Activated T-cell treated with anti-CD3 and anti-CD28 coated beads, Interleukin-2, amount 50 U/mL, for 24 hours (primary cell): ENCODE measurements around the gene PKD2L2.
A peak's percentile ranks its signal among the peaks of the same experiment; 100 is the strongest.
"Not testable (repeated sequence)": the region's sequence is repeated elsewhere in the genome, so short reads cannot be mapped to it uniquely, and the experiment has no call there.

Experiments used
- DNase-seq: peaks from one replicate; pipeline ENCODE4 v3.0.0-alpha.2; 2020
- H3K27ac Mint-ChIP-seq: 2 replicates; pipeline ENCODE4 v1.8.0; 2020; ENCODE audit warnings: mild to moderate bottlenecking, mixed read lengths
- H3K27me3 Mint-ChIP-seq: 2 replicates; pipeline ENCODE4 v1.8.0; 2020; ENCODE audit warnings: mixed read lengths
- H3K36me3 Mint-ChIP-seq: 2 replicates; pipeline ENCODE4 v1.8.0; 2020; ENCODE audit warnings: low read depth, mixed read lengths
- H3K4me1 Mint-ChIP-seq: 2 replicates; pipeline ENCODE4 v1.8.0; 2020; ENCODE audit warnings: low read depth, mixed read lengths
- H3K4me3 Mint-ChIP-seq: 2 replicates; pipeline ENCODE4 v1.8.0; 2020; ENCODE audit warnings: mild to moderate bottlenecking, moderate library complexity, mixed read lengths
- H3K9me3 Mint-ChIP-seq: 2 replicates; pipeline ENCODE4 v1.8.0; 2020; ENCODE audit warnings: mixed read lengths

The PKD2L2 gene

GRCh38 chr5:137959488-137959887 is 70.2 kb downstream of the PKD2L2 start:
- Mint-ChIP-seq H3K27ac (no peak overlapping the region), H3K4me3 (no peak overlapping the region), H3K9me3 (no peaks in the 10 kb centered on the region), H3K27me3 (no peaks in the 10 kb centered on the region), H3K36me3 (peaks cover 72% of the 10 kb centered on the region), H3K4me1 (no peaks in the 10 kb centered on the region)
- DNase-seq: no peak

- no peak overlapping the region for H3K27ac Mint-ChIP-seq
- H3K4me1 Mint-ChIP-seq: no peaks in the 10 kb centered on the region
- peaks cover 73% of the 10 kb centered on the region for H3K36me3 Mint-ChIP-seq
- no peak overlapping the region for H3K4me3 Mint-ChIP-seq
- H3K9me3 Mint-ChIP-seq: no peaks in the 10 kb centered on the region
- DNase-seq: no peak
- no peaks in the 10 kb centered on the region for H3K27me3 Mint-ChIP-seq
These were observed 70.9 kb downstream of the PKD2L2 start for GRCh38 chr5:137960141-137960540.

- Mint-ChIP-seq H3K36me3 (peaks cover 76% of the 10 kb centered on the region), H3K4me3 (no peak overlapping the region), H3K4me1 (no peaks in the 10 kb centered on the region), H3K27ac (no peak overlapping the region), H3K9me3 (no peaks in the 10 kb centered on the region), H3K27me3 (no peaks in the 10 kb centered on the region)
- DNase-seq: no peak
These were observed 71.6 kb downstream of the PKD2L2 start for GRCh38 chr5:137960819-137961218.

DNA sequence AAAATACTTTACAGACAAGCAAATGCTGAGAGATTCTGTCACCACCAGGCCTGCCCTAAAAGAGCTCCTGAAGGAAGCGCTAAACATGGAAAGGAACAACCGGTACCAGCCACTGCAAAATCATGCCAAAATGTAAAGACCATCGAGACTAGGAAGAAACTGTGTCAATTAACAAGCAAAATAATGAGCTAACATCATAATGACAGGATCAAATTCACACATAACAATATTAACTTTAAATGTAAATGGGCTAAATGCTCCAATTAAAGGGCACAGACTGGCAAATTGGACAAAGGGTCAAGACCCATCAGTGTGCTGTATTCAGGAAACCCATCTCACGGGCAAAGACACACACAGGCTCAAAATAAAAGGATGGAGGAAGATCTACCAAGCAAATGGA is 81.1 kb downstream of the PKD2L2 start:
- DNase-seq, H3K27ac Mint-ChIP-seq, H3K4me3 Mint-ChIP-seq, H3K4me1 Mint-ChIP-seq, H3K27me3 Mint-ChIP-seq, H3K9me3 Mint-ChIP-seq: not testable (repeated sequence)
- peaks cover 61% of the 10 kb centered on the region for H3K36me3 Mint-ChIP-seq

- peak overlapping the region; percentile 31 for H3K27ac Mint-ChIP-seq
- H3K4me1 Mint-ChIP-seq: peaks cover 3% of the 10 kb centered on the region
- peaks cover 69% of the 10 kb centered on the region for H3K36me3 Mint-ChIP-seq
- no peaks in the 10 kb centered on the region for H3K27me3 Mint-ChIP-seq
- DNase-seq: no peak
- H3K4me3 Mint-ChIP-seq: no peak overlapping the region
- peaks cover 3% of the 10 kb centered on the region for H3K9me3 Mint-ChIP-seq
These were observed 86.0 kb downstream of the PKD2L2 start for GRCh38 chr5:137975208-137975607.

- Mint-ChIP-seq H3K27ac (no peak overlapping the region), H3K4me1 (peaks cover 12% of the 10 kb centered on the region), H3K9me3 (no peaks in the 10 kb centered on the region), H3K27me3 (no peaks in the 10 kb centered on the region), H3K4me3 (no peak overlapping the region), H3K36me3 (peaks cover 55% of the 10 kb centered on the region)
- DNase-seq: no peak
These were observed 100.2 kb downstream of the PKD2L2 start for GRCh38 chr5:137989419-137989818.
